ENCODE results near the gene PGLYRP2.

DNA sequence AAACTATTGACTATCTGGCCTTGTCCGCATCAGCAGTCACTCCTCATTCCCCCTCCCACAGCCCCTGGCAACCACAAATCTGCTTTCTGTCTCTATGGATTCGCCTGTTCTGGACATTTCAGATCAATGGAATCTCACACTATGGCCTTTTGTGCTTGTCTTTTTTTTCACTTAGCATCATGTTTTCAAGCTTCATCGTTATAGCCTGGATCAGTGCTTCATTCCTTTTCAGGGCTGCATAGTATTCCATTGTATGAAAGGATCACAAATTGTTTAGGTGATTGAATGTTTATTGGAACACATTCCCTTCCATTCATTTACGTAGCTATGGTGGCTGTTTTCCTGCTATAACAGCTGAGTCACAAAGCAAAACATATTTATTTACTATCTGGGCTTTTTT is 7.7 kb upstream of the PGLYRP2 start:
- TF ChIP-seq CTCF (IDR thresholded peaks at IDR 0.05; ENCODE audit: low read length) (no peak), EZH2phosphoT487 (IDR thresholded peaks at IDR 0.05; ENCODE audit: low read length) (no peak)

Measured in MM.1S (cell line).